GM18858 (cell line): Measurements from ENCODE around the gene NIN.

Source experiments
- ATAC-seq: cut with Tn5 transposase; IDR thresholded peaks from one replicate; pipeline ENCODE4 v1.9.1; 2021; ENCODE audit not compliant: unreplicated experiment

NIN gene

DNA sequence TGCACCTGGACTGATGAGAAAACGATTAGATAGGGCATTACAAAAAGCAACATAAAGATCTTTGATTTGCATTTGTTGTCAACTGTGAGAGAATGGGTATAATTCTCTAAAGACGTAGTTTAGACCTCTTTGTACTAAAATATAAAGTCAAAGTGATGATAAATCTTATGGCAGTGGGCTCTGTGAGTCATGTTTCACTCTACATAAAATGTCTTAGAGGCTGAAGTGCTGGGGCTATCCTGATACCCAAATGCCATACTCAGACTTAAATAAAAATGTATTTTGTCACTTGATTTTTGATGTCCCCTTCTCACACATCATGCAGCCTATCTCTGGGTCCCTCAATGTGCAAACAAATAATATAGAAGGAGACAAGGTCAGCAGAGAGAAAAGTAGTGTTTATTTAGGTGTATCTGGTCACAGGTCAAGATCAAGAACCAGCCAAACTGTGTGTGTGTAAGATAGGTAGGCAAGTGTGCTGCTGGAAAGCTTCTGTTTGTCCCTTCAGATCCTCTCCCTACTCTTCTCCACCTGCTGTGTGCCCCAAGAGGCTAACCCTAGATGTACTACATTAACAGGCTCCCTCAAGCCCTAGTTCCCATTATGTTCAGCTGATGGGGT lies 7.0 kb upstream of the NIN start:
- ATAC-seq: no peak

DNA sequence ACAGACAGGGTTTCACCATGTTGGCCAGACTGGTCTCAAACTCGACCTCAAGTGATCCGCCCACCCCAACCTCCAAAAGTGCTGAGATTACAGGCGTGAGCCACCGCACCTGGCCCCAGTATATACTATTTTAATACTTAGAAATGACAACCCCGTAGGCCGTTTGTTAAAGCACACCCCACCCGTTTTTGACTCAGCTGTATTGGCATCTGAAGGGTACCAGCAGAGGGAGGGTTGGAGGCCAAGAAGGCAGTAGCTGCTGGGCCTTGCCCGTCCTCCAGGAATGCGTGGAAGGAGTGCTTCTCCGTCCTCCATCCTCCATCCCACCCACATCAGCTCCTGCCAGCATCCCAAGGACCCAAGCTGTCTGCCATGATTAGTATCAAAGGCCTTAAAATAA lies 6.3 kb upstream of the NIN start:
- ATAC-seq: no peak

DNA sequence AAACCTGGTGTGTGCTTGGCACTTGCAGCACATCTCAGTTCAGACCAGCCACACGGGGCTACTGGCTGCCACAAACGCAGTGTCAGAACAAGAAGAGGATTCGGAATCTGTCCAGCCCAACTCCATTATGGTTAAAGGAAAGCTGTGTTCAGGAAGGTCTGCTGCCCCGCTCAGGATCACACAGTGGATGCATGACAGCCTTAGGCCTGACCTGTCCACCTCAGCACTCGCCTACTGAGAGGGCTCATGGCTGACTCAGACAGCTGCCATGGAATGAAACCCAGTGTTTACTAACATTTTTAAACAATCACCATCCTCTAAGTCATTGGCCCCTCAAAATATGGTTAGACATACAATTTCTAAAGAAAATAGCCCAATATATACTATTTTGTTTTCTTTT lies 5.6 kb upstream of the NIN start:
- ATAC-seq: no peak

DNA sequence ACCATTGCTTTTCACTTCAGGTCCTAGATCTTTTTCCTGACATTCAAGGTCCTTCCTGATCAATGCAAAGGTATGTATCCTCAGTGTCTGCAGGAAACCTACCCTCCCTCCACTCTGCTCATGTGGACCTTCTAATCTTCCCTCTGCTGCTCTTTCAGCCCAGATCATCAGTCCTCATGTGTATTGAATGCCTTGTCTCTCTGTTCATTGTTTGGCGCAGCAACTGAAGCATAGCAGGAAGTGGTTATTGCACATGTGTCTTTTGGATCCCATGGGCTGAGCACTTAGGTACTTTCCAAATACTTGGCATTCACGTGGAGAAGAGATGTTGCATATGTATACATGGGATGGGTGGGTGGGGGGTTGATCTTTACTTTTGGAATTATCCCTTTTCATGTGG lies 4.3 kb upstream of the NIN start:
- ATAC-seq: peak; percentile 29

DNA sequence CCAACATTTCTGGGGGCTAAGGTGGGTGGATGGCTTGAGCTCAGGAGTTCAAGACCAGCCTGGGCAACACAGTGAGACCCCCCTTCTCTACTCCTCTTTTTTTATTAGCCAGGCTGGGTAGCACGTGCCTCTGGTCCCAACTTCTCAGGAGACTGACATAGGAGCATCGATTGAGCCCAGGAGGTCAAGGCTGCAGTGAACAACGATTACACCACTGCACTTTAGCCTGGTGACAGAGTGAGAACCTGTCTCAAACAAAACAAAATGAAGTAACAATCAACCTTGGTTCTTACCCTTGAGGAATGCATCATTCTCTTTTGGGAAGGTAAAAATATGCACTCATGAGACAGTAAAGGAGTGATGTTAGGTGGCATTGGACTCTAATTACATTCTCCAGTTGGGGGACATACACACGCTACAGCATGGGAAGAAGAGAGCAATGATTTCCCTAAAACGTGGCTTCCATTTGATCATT lies 3.9 kb upstream of the NIN start:
- no peak for ATAC-seq

DNA sequence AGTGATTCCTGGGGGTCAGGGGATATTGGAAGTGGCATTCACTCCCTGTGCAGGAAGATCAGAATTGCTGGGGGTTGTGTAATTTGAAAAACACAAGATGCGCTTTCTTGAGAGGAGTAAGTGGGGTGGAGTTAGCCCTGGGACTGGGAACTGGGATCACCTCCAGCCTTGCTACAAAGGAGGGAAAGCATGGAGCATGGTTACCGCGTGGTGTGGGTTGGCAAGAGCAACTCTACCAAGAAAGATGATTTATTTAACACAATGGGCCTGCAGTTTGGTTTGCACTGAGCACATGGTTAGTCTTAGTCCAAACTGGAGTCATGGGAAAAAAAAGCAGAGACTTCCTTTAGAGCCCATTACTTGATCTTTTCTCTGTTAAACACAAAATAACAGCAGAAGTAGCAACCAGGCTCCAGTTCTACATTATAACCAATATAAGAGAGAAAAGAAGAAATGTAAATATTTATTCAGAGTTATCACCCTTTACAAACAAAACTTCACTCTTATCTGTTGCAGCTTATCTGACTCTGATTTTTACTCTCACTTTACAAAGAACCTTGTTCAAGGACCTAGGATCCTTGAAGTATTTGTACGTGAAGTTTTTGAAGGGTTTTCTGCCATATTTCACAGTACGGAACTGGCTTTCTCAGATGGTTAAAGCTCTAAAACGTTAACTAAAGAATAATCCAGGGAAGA lies 2.1 kb upstream of the NIN start:
- no peak for ATAC-seq

DNA sequence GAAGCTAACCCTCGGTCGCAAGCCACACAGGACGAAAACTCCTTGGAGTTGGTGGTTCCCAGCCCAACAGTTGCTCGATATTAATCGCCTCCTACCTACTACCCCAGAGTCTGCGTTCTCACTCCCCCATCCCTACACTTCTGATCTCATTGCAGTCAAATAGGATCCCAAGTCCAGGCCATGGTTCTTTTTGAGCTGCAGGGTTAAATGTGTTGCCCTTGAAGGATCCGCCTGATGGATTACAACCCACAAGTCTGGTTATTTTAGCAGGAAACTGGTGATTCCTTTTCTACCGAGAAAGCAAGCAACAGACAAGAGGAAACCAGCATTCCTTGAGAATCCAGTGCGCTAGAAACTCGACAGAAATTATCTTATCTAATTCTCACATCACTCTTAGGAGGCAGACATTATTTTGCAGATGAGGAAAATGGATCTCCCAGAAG lies 785 bp upstream of the NIN start:
- ATAC-seq: no peak

DNA sequence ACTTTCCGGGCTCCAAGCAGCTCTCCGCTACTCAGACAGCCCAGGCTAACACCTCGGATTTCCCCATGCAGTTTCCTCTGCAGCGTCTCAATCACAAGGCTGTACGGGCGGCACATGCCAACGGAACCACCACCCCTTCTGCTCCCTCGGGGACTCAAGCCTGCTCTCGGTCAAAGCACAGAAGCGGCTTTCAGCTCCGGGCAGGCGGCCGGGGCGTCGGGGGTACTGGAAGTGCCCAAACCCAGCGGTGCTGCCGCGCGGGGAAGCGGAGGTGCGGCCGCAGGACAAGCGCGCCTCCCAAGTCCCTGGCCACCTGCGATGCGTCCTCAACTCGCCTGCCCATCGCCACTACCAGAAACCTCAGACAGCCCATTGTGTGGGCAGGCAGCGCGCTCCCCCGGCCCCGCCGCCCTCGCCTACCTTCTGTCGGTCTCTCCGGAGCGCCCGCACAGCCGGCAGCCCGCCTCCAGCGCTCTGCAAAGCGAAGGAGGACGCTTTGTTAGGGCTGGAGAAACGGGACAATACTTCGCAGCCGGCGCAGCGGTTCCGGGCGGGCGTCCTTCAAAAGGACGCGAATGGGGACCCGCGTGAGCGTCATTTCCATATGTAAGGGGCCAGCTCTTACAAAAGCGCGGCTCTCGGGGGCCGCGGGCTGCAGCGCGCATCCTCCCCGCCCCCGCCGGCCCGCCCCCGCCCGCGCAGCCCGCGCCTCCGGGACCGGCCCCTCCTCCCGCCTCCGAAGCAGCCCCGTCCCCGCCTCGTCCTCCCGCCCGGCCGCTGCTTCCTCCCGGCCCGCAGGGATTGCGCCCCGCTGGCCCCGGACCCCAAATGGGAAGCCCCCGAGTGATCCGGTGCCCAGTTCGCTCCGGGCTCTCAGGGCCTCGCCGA lies 674 bp downstream of the NIN start:
- ATAC-seq: peak; percentile 22

DNA sequence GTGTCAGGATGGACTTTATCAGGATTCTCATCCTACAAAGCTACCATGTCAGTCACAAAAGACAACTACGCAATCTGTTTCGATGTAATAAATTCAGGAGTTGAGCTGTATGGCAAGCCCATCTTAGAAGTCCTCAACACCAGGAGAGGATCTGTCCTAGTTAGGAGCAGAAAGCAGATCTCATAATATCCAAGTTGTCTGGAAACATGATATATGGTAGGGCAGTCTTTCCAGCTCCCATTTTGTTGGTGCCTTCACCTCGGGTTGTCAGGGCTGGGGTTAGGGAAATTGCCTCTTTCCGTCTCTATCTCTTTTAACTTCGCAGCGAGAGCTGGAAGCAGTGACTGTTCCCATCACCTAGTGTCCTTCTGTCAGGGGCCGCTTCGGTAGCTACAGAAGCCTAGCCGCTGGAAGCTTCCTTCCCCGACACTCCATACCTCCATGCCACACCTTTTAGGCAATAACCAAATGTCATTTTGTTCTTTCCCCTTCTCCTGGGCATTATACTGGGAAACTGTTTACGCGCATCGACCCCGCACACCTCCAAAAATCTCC lies 1.4 kb downstream of the NIN start:
- no peak for ATAC-seq

DNA sequence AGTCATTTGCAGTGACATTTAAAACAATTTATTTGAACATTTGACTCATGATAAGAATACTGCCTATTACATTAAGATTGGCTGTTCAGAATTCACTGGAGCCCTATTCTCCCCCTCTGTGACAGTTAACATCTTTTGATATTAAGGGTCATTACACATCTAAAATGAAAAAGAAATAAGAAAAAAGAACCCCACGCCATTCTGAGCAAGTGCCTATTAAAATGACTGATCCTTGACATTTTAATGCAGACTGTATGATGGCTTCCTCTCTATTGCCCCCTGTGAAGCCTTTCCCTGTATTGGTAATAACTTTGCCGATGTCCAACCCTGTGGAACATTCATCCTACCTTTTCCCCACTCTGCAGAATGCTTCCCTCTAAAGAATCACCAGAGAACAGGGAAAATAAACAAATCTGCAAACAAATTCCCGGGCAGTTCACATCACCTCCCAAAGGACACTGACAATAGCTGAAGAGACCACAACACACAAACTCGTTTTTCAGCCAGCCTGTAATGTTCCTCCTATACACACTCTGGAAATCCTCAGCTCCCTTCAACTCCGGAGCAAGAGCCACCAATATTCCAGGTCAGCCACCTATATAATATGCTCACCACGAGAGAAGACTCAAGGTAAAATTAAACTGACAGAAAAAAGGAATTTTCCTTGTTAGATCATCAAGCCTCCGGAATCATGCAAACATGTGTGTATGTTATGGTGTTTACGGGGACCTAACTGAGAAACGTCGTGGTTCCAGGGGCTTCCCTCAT lies 2.1 kb downstream of the NIN start:
- ATAC-seq: no peak

DNA sequence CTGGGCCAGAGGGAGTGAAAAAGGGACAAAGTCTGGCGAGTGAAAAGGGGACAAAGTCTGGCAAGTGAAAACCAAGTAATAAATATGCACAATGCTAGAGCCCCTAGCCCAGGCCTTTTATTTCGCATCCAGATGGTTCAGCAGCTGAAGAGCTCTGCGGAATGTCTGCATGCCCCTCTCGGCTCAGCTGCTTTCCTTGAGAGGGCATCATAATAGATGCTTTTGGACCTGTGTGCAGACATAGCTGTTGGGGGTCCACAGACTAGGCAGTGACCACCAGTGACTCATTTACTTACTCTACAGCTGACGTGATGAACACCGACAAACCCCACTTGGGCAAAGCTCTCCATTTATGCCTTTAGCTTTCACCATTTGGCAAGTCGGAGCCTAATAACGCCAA lies 4.3 kb downstream of the NIN start:
- ATAC-seq: no peak

DNA sequence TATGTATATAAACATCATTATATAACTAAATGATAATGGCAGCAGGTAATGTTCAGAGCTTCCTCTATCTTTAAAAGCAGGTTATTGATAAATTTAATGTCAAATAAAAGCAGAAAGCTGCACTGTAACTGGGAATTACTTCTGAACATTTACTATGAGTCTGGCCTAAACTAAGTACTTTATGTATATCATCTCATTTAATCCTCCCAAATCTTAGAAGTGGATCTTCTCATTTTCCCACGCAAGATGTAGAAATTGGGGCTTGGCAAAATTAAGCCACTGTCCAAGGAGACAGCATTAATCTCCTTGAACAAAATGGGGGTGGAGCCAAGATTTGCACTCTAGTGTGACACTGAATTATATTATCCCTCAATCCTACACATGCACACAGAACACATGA lies 5.7 kb downstream of the NIN start:
- ATAC-seq: no peak

DNA sequence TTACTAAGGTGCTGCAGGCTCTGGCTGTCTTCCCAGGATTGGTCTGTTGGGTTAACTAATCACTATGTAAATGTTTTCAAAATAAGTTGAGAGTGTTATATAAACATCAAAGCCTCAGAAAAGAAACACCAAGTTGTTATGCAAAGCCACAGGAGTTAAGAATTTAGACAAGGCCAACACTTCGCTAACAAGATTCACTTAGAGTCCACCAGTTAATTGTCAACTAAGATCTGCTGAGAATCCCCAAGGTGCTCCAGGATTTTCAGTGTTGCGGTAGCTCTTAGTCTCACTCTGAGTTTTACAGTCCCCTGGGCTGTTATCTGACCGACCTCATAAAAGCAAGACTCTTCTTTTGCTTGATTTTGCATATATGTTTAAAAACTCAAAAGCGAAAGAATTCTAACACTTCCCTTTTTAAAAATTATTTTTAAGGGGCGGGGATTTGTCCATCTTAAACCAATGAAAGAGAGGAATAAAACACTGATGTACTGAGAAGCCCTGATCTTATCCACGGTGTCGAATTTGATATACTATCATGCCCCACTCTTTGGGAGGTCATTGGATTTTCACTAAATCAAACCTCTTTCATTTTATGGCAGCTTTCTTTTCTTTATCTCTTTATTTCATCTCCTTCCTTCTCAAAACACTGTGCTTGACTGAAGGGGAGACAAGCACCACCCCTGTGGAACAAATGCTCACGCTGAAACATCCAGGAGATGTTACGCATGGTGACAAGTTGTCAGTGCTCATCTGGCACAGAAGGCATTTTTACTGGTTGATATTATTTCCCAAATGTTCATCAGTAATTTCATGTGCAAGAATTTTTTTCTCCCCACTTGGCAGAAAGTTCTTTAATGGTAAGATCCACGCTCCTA lies 7.0 kb downstream of the NIN start:
- ATAC-seq: peak; percentile 69

DNA sequence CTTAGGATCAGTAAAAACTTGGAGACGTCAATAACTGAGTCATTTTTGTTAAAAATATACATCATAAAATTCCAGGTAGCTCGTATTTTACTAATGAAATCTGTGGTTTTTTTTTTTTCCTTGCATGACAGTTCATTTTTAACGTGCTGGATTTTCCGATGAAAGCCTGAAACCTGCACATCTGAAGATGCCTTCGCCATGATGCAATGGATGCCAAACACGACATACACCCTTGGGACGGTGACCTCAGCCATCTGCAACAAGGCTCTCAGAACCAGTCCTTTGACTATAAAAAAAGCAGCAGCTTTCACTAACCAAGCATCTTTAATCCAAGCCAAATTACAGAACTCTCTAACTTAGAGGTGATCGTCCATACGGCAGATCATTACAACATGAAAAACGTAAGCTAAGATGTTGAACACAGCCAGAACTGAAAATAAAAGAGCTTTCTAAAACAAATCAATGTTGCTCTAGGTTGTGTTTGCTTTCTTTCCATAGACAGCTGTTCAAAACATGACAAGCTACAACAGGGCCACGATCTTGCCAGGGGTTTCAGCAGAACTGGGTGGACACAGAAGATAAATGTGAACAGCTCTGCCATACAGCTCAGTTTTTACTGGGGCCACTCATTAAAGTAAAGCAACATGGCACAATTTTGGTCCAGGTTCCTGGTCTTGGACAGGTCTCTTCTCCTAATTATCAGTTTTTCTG lies 7.8 kb downstream of the NIN start:
- ATAC-seq: peak; percentile 5

DNA sequence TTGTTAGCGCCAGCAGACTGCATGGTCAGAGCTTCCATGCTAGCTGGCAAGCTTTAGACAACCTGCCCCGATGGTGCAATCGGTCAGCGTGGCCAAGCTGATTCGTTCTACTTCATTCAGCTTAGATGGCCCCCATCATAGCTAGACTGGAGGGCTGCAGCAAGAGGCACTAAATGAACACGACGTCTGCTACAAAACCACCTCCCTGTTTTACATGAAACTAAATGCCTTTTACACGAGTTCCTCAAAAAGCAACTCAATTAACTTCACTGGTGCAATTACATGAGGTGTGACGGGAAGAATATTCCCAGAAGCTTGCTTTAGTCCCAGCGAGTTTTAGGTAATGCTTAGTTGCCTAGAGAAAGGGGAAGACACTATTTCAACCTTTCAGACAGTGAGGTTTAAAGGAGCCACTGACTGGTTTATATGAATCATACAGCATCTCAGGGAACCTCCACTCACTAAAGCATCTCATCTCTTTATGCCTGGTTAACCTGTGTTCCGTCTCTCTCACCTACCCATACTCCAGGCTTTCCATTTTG lies 8.4 kb downstream of the NIN start:
- no peak for ATAC-seq

DNA sequence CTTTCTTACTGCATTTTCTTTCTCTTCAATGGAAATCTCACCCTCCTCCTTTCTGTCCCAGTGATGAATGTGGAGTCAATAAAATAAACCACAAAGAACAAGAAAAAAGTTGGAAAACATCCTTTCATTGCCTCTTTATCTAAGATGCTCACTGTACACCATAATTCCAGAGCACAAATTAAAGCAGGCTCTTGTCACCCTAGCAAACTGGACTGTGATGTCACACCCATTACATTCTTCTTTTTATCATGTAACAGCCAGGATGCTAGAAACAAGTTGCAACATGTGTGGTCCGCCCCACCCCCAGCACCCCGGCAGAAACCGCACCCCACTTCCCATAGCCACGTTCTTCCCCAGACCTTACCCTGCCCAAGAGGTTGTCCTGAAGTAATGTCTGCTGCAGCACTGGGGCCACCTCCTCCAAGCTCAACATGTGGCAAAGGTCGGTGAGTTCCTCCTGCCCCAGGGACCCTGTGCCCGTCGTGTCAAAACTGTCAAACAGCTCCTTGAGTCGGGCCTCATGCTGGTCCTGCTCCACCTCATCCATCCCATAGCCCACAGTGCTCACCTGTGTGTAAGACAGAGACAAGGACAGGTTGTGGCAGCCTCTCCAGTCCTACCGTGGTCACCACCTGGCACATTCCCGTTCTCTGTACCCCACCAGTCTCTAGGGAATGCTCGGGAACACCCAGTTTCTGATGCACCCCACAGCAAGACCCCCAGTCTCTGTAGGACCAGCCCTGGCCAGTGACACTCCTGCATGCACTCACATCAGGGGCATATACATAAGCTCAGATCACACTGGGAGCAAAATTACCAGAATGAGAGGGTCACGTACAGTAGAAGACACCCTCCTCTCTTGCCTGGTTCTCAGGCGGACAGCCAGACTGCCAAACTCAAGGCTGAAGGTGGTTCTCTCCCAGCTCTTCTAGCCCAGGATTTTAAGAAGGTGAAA lies 9.2 kb downstream of the NIN start:
- ATAC-seq: no peak

DNA sequence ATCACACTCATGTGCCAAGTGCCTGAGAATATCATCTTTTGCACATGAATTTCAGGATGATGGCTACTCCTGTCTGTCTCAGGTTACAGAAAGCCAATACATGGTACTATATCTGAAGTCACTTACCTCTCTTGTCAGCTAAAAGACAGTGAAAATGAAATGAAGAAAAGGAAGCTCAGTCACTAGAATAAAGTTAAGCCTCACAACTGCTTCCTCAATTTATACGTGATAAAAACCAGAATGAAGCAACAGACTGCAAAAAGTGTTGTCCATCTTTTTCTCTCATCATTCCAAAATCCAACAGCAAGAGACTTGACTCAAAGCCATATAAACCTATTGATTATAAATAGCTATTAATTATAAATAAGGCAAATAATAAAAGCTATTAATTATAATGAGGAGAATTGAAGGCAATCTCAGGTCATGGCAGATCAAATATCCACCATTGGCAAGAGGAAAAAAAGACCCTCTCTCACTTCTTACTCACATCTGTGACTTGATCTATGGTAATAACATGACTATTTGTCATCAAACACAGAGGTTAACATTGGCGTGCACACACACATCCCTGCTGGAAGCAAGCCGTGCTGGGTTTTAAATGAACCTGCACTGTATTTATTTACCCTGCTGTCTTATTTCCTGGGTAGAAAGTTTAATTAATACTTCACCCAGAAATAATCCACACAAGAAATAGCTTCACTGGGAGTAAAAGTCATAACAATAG lies 10.0 kb downstream of the NIN start:
- no peak for ATAC-seq
